ENCODE measurements around the gene SPSB1. TPM values are rescaled to one million over a fixed set of nuclear protein-coding genes. Genes with fewer than 3 reads are reported as not detected.

The SPSB1 gene
- total RNA-seq, 1 experiment from 2014 or later = 2.9 TPM

DNA sequence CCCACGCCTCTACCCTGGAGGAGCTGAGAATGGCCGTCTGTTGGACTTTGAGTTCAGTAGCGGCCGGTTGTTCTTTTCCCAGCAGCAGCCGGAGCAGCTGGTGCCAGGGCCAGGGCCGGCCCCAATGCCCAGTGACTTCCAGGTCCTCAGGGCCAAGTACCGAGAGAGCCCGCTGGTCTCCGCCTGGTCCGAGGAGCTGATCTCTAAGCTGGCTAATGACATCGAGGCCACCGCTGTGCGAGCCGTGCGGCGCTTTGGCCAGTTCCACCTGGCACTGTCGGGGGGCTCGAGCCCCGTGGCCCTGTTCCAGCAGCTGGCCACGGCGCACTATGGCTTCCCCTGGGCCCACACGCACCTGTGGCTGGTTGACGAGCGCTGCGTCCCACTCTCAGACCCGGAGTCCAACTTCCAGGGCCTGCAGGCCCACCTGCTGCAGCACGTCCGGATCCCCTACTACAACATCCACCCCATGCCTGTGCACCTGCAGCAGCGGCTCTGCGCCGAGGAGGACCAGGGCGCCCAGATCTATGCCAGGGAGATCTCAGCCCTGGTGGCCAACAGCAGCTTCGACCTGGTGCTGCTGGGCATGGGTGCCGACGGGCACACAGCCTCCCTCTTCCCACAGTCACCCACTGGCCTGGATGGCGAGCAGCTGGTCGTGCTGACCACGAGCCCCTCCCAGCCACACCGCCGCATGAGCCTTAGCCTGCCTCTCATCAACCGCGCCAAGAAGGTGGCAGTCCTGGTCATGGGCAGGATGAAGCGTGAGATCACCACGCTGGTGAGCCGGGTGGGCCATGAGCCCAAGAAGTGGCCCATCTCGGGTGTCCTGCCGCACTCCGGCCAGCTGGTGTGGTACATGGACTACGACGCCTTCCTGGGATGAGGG, 28.5 kb upstream of the SPSB1 start:
- Histone ChIP-seq H3K23ac (ENCODE audit: insufficient read length, low read depth, low read length) (no peak overlapping the region), H3K9me3 (ENCODE audit: control insufficient read depth, low read depth, low read length) (peaks cover 7% of the 10 kb centered on the region), H2BK120ac (ENCODE audit: low read depth, low read length, poor library complexity, severe bottlenecking) (no peak overlapping the region), H2BK12ac (ENCODE audit: insufficient read length, low read depth, low read length) (no peak overlapping the region), H3K56ac (ENCODE audit: insufficient read length, low read depth, low read length) (no peak overlapping the region), H3K18ac (ENCODE audit: insufficient read length, low read depth, low read length) (no peak overlapping the region), H4K5ac (ENCODE audit: insufficient read length, low read depth, low read length) (no peak overlapping the region), H3K4me2 (ENCODE audit: insufficient read depth, insufficient read length, low read length) (no peak overlapping the region), H3K27ac (ENCODE audit: insufficient read length, low read depth, low read length) (no peak overlapping the region), H4K8ac (replicated peaks; ENCODE audit: insufficient read length, low read depth, low read length) (no peak overlapping the region), H3K79me2 (ENCODE audit: insufficient read depth, low read length) (no peaks in the 10 kb centered on the region), H2AK5ac (ENCODE audit: insufficient read length, low read length) (no peak overlapping the region), H3K27me3 (ENCODE audit: insufficient read depth, low read length) (no peaks in the 10 kb centered on the region), H3K23me2 (ENCODE audit: insufficient read length, low read depth, low read length, poor library complexity, severe bottlenecking) (no peaks in the 10 kb centered on the region), H2BK20ac (ENCODE audit: low read depth, low read length, poor library complexity, severe bottlenecking) (no peak overlapping the region), H3K4me1 (ENCODE audit: insufficient read depth, low read length) (no peaks in the 10 kb centered on the region), H2AFZ (ENCODE audit: low read length) (no peak overlapping the region), H3T11ph (ENCODE audit: low read length) (no peak overlapping the region), H2BK15ac (ENCODE audit: low read depth, low read length) (no peak overlapping the region), H3K79me1 (ENCODE audit: insufficient read depth, low read depth, low read length, poor library complexity, severe bottlenecking) (no peaks in the 10 kb centered on the region), H4K20me1 (ENCODE audit: control insufficient read depth, insufficient read depth, insufficient read length) (no peaks in the 10 kb centered on the region), H3K14ac (ENCODE audit: insufficient read depth, low read length) (no peak overlapping the region), H4K91ac (ENCODE audit: insufficient read length, low read depth, low read length) (no peak overlapping the region), H2BK5ac (ENCODE audit: insufficient read length, low read length) (no peak overlapping the region), H3K4ac (ENCODE audit: low read depth, low read length) (no peak overlapping the region), H3K9ac (ENCODE audit: extremely low read depth, insufficient read length, low read length) (no peak overlapping the region)
- no peak overlapping the region for H3K4me3 Mint-ChIP-seq
- peaks cover 10 to 25% (median 16%) of the 10 kb centered on the region in 3 experiments for H3K36me3 Mint-ChIP-seq (ENCODE audit: insufficient read depth in 1 of 3, low read depth in 3 of 3)
- peaks cover 6% of the 10 kb centered on the region for H3K27me3 Mint-ChIP-seq (ENCODE audit: low read depth)
- peaks cover 5 to 16% of the 10 kb centered on the region in 2 experiments for H3K4me1 Mint-ChIP-seq
- TF ChIP-seq, protein P1, sequence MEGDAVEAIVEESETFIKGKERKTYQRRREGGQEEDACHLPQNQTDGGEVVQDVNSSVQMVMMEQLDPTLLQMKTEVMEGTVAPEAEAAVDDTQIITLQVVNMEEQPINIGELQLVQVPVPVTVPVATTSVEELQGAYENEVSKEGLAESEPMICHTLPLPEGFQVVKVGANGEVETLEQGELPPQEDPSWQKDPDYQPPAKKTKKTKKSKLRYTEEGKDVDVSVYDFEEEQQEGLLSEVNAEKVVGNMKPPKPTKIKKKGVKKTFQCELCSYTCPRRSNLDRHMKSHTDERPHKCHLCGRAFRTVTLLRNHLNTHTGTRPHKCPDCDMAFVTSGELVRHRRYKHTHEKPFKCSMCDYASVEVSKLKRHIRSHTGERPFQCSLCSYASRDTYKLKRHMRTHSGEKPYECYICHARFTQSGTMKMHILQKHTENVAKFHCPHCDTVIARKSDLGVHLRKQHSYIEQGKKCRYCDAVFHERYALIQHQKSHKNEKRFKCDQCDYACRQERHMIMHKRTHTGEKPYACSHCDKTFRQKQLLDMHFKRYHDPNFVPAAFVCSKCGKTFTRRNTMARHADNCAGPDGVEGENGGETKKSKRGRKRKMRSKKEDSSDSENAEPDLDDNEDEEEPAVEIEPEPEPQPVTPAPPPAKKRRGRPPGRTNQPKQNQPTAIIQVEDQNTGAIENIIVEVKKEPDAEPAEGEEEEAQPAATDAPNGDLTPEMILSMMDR (conservative IDR thresholded peaks at IDR 0.05) = no peak
- peaks cover 13 to 17% of the 10 kb centered on the region in 2 experiments for H3K9me3 Mint-ChIP-seq
- no CpG with 5 or more reads among the region's 50 CpGs for WGBS (ENCODE audit: extremely low coverage, insufficient read length, low lambda C conversion rate)
- H3K27ac Mint-ChIP-seq = no peak overlapping the region
- DNase-seq = no peak

All from H9 (cell line).